Measurements from ENCODE around the gene SLX4. TPM values are rescaled to one million over a fixed set of nuclear protein-coding genes. Genes with fewer than 3 reads are reported as not detected.

The SLX4 gene
- total RNA-seq, 4 donors from 2014 or later = 1.2 to 6.2 (median 4.8) TPM

DNA sequence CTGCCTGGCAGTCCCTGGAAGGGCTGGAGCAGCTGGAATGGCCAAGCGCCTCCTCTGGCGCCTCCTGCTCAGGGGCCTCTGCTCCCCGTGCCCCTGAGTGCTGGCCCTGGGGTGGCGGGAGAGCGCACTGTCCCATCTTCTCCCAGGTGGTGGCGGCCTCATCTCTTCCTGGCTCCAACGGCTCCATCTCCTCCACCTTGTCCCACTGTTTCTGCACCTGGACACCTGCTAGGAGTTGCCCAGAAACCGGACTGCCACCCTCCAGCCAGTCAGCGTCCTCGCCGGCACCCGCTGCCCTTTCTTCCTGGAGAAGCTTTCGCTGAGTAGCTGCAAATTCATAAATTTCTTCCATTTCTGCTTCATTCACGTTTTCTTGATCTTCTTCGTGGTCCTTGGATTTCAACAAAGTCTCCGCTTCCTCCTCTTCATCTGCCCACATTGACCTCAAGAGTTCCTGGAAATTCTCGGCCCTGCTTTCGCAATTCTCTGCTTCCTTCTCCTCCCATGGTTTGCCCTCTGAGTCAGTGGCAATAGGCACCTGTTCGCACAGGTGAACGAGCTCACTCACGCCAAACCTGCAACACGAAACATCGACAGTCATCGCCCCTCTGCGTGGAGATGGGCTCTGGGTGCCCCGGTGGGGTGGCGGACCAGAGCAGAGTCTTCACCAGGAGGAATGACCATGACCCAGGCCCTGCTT lies 20.5 kb downstream of the SLX4 start:
- no peak for TF ChIP-seq POLR2A (IDR thresholded peaks at IDR 0.05)
- Histone ChIP-seq H3K4me3 (no peak overlapping the region), H3K27me3 (no peaks in the 10 kb centered on the region), H3K9me3 (no peaks in the 10 kb centered on the region), H3K27ac (no peak overlapping the region), H3K4me1 (no peaks in the 10 kb centered on the region), H3K36me3 (no peaks in the 10 kb centered on the region)
- intact Hi-C loops (cut with DNase I; ENCODE audit: low total_unique reads) = no loop called here
- no peak for DNase-seq

GRCh38 chr16:3589991-3590701 lies 21.3 kb downstream of the SLX4 start:
- no peaks in the 10 kb centered on the region for H3K9me3 ChIP-seq
- intact Hi-C loops (cut with DNase I; ENCODE audit: low total_unique reads) = no loop called here
- TF ChIP-seq, protein P1, sequence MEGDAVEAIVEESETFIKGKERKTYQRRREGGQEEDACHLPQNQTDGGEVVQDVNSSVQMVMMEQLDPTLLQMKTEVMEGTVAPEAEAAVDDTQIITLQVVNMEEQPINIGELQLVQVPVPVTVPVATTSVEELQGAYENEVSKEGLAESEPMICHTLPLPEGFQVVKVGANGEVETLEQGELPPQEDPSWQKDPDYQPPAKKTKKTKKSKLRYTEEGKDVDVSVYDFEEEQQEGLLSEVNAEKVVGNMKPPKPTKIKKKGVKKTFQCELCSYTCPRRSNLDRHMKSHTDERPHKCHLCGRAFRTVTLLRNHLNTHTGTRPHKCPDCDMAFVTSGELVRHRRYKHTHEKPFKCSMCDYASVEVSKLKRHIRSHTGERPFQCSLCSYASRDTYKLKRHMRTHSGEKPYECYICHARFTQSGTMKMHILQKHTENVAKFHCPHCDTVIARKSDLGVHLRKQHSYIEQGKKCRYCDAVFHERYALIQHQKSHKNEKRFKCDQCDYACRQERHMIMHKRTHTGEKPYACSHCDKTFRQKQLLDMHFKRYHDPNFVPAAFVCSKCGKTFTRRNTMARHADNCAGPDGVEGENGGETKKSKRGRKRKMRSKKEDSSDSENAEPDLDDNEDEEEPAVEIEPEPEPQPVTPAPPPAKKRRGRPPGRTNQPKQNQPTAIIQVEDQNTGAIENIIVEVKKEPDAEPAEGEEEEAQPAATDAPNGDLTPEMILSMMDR (IDR thresholded peaks at IDR 0.05) = no peak
- no peak for TF ChIP-seq POLR2A (IDR thresholded peaks at IDR 0.05)
- H3K27me3 ChIP-seq = no peaks in the 10 kb centered on the region
- H3K36me3 ChIP-seq = no peaks in the 10 kb centered on the region
- DNase-seq = no peak
- no peaks in the 10 kb centered on the region for H3K4me1 ChIP-seq
- H3K4me3 ChIP-seq = no peak overlapping the region
- H3K27ac ChIP-seq = no peak overlapping the region

GRCh38 chr16:3589441-3589921 lies 21.9 kb downstream of the SLX4 start:
- DNase-seq = no peak
- H3K4me1 ChIP-seq = no peaks in the 10 kb centered on the region
- H3K36me3 ChIP-seq = no peaks in the 10 kb centered on the region
- no peak overlapping the region for H3K4me3 ChIP-seq
- no peak for TF ChIP-seq POLR2A (IDR thresholded peaks at IDR 0.05)
- TF ChIP-seq, protein P1 (IDR thresholded peaks at IDR 0.05) = no peak
- no peaks in the 10 kb centered on the region for H3K27me3 ChIP-seq
- H3K9me3 ChIP-seq = no peaks in the 10 kb centered on the region
- no peak overlapping the region for H3K27ac ChIP-seq
- intact Hi-C loops (cut with DNase I; ENCODE audit: low total_unique reads) = no loop called here

DNA sequence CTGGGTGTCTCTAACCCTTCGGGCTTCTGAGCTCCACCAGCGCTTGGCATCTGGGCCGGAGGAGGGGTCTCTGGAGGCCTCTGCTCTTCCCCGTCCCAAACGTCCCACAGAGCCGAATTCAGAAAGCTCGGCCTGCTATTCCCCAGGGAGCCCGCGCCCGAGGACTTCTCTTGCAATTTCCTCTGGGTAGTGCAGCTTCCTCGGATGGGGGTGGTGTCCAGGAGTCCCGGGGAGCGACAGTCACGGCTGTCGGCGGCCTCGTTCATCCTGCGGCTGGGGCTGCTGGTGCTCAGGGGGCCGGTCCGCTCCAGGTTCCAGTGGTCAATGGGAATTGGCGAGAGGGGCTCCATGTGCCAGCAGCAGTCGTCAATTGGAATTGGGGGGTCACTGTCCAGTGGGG lies 22.4 kb downstream of the SLX4 start:
- no peak for DNase-seq
- TF ChIP-seq, protein P1 (IDR thresholded peaks at IDR 0.05) = no peak
- no peak for TF ChIP-seq POLR2A (IDR thresholded peaks at IDR 0.05)
- H3K4me3 ChIP-seq = no peak overlapping the region
- intact Hi-C loops (cut with DNase I; ENCODE audit: low total_unique reads) = no loop called here
- H3K27ac ChIP-seq = no peak overlapping the region
- no peaks in the 10 kb centered on the region for H3K4me1 ChIP-seq
- no peaks in the 10 kb centered on the region for H3K36me3 ChIP-seq
- no peaks in the 10 kb centered on the region for H3K27me3 ChIP-seq
- H3K9me3 ChIP-seq = no peaks in the 10 kb centered on the region

- intact Hi-C loops (cut with DNase I; ENCODE audit: low total_unique reads) = no loop called here
- no peak for TF ChIP-seq POLR2A (IDR thresholded peaks at IDR 0.05)
- TF ChIP-seq, protein P1 (IDR thresholded peaks at IDR 0.05) = no peak
- no peak overlapping the region for H3K27ac ChIP-seq
- no peak overlapping the region for H3K4me3 ChIP-seq
- no peaks in the 10 kb centered on the region for H3K9me3 ChIP-seq
- H3K27me3 ChIP-seq = no peaks in the 10 kb centered on the region
- H3K36me3 ChIP-seq = no peaks in the 10 kb centered on the region
- no peak for DNase-seq
- no peaks in the 10 kb centered on the region for H3K4me1 ChIP-seq
Observed at GRCh38 chr16:3587547-3588110, 23.8 kb downstream of the SLX4 start.
